Measurements from ENCODE around the gene ENC1.
"Not testable (repeated sequence)": the region's sequence is repeated elsewhere in the genome, so short reads cannot be mapped to it uniquely, and the experiment has no call there.

ENC1 gene

GRCh38 chr5:74640450-74640953, at the start of gene ENC1:
ENC1 (minus strand) TSS chr5:74640728; CDS start chr5:74636485, 4,243 bp downstream.
- peak; percentile 94 for DNase-seq

GRCh38 chr5:74686962-74687751, 46.6 kb upstream of the ENC1 start:
- no peak for DNase-seq

- peak; percentile 34 for DNase-seq
Measured at GRCh38 chr5:74685979-74686631, 45.6 kb upstream of the ENC1 start.

GRCh38 chr5:74684900-74685851, 44.6 kb upstream of the ENC1 start, which contains the start of gene HEXB:
HEXB (plus strand) TSS chr5:74685233; CDS start chr5:74685261, 28 bp downstream.
- DNase-seq, result peak; percentile 89

GRCh38 chr5:74679966-74680365, 39.4 kb upstream of the ENC1 start:
- no peak for DNase-seq

- not testable (repeated sequence) for DNase-seq
Measured at GRCh38 chr5:74679300-74679699, 38.8 kb upstream of the ENC1 start.

GRCh38 chr5:74678123-74678522, 37.6 kb upstream of the ENC1 start:
- not testable (repeated sequence) for DNase-seq

GRCh38 chr5:74676466-74676865, 35.9 kb upstream of the ENC1 start:
- not testable (repeated sequence) for DNase-seq

- DNase-seq, result no peak
Measured at GRCh38 chr5:74673011-74673790, 32.7 kb upstream of the ENC1 start.

GRCh38 chr5:74672215-74672877, 31.8 kb upstream of the ENC1 start:
- no peak for DNase-seq

GRCh38 chr5:74670396-74671038, 30.0 kb upstream of the ENC1 start:
- no peak for DNase-seq

GRCh38 chr5:74669821-74670220, 29.3 kb upstream of the ENC1 start:
- no peak for DNase-seq

GRCh38 chr5:74667396-74667795, 26.9 kb upstream of the ENC1 start:
- no peak for DNase-seq

GRCh38 chr5:74665816-74666215, 25.3 kb upstream of the ENC1 start:
- no peak for DNase-seq

- DNase-seq, result no peak
Measured at GRCh38 chr5:74665273-74665672, 24.7 kb upstream of the ENC1 start.

GRCh38 chr5:74664551-74664950, 24.0 kb upstream of the ENC1 start:
- no peak for DNase-seq

GRCh38 chr5:74660873-74661272, 20.3 kb upstream of the ENC1 start:
- DNase-seq, result no peak

GRCh38 chr5:74660140-74660539, 19.6 kb upstream of the ENC1 start:
- no peak for DNase-seq

- no peak for DNase-seq
Measured at GRCh38 chr5:74659172-74659571, 18.6 kb upstream of the ENC1 start.

- no peak for DNase-seq
Measured at GRCh38 chr5:74657165-74657564, 16.6 kb upstream of the ENC1 start.

GRCh38 chr5:74655716-74656115, 15.2 kb upstream of the ENC1 start:
- DNase-seq, result no peak

Measured in femur (tissue), 1 donor.